22Rv1 (cell line): ENCODE measurements around the gene SEMA4A.

Experiments used
- ZFX ChIP-seq: fragments of 450-650 bp; IDR thresholded peaks from 2 replicates; pipeline ENCODE4 v1.6.1; 2017; ENCODE audit warnings: antibody characterized with exemption, borderline replicate concordance
- TF ChIP-seq, protein P1 (sequence below): fragments of 450-650 bp; IDR thresholded peaks from 2 replicates; pipeline ENCODE4 v1.5.1; 2017; ENCODE audit warnings: mild to moderate bottlenecking

GRCh38 chr1:156194300-156194652, 40.9 kb downstream of the SEMA4A start:
- TF ChIP-seq, protein P1, sequence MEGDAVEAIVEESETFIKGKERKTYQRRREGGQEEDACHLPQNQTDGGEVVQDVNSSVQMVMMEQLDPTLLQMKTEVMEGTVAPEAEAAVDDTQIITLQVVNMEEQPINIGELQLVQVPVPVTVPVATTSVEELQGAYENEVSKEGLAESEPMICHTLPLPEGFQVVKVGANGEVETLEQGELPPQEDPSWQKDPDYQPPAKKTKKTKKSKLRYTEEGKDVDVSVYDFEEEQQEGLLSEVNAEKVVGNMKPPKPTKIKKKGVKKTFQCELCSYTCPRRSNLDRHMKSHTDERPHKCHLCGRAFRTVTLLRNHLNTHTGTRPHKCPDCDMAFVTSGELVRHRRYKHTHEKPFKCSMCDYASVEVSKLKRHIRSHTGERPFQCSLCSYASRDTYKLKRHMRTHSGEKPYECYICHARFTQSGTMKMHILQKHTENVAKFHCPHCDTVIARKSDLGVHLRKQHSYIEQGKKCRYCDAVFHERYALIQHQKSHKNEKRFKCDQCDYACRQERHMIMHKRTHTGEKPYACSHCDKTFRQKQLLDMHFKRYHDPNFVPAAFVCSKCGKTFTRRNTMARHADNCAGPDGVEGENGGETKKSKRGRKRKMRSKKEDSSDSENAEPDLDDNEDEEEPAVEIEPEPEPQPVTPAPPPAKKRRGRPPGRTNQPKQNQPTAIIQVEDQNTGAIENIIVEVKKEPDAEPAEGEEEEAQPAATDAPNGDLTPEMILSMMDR = no peak
- TF ChIP-seq ZFX = no peak
